IPS-15b (cell line): ENCODE measurements around the gene BST1.

Experiments
- H3K27me3 ChIP-seq: one replicate; pipeline ENCODE4 v1.6.1; 2013; ENCODE audit warnings: low read length; ENCODE audit not compliant: control insufficient read depth, insufficient read depth
- H3K36me3 ChIP-seq: one replicate; pipeline ENCODE4 v1.6.1; 2013; ENCODE audit warnings: low read length; ENCODE audit not compliant: control insufficient read depth, insufficient read depth
- H3K4me1 ChIP-seq: one replicate; pipeline ENCODE4 v1.6.1; 2013; ENCODE audit warnings: mild to moderate bottlenecking, low read length; ENCODE audit not compliant: control insufficient read depth, insufficient read depth
- H3K4me3 ChIP-seq: one replicate; pipeline ENCODE4 v1.5.1; 2013; ENCODE audit warnings: low read depth, low read length
- H3K9ac ChIP-seq: one replicate; pipeline ENCODE4 v1.6.1; 2013; ENCODE audit warnings: low read depth, mild to moderate bottlenecking, low read length
- H3K9me3 ChIP-seq: one replicate; pipeline ENCODE4 v1.6.1; 2013; ENCODE audit warnings: mild to moderate bottlenecking, low read length; ENCODE audit not compliant: control insufficient read depth, insufficient read depth

The BST1 gene

GRCh38 chr4:15665753-15666365, 37.0 kb upstream of the BST1 start:
- Histone ChIP-seq H3K36me3 (no peaks in the 10 kb centered on the region), H3K4me3 (no peak overlapping the region), H3K9ac (no peak overlapping the region), H3K4me1 (no peaks in the 10 kb centered on the region), H3K27me3 (no peaks in the 10 kb centered on the region), H3K9me3 (no peaks in the 10 kb centered on the region)

GRCh38 chr4:15667006-15667405, 35.9 kb upstream of the BST1 start:
- H3K4me3 ChIP-seq: no peak overlapping the region
- no peaks in the 10 kb centered on the region for H3K36me3 ChIP-seq
- H3K9ac ChIP-seq: no peak overlapping the region
- H3K9me3 ChIP-seq: no peaks in the 10 kb centered on the region
- no peaks in the 10 kb centered on the region for H3K27me3 ChIP-seq
- no peaks in the 10 kb centered on the region for H3K4me1 ChIP-seq

- Histone ChIP-seq H3K9ac (no peak overlapping the region), H3K9me3 (no peaks in the 10 kb centered on the region), H3K36me3 (no peaks in the 10 kb centered on the region), H3K4me3 (no peak overlapping the region), H3K27me3 (no peaks in the 10 kb centered on the region), H3K4me1 (no peaks in the 10 kb centered on the region)
Measured at GRCh38 chr4:15668566-15669435, 34.1 kb upstream of the BST1 start.

GRCh38 chr4:15670576-15670975, 32.3 kb upstream of the BST1 start:
- no peaks in the 10 kb centered on the region for H3K36me3 ChIP-seq

GRCh38 chr4:15672101-15672500, 30.8 kb upstream of the BST1 start:
- Histone ChIP-seq H3K36me3 (no peaks in the 10 kb centered on the region), H3K4me1 (no peaks in the 10 kb centered on the region), H3K4me3 (no peak overlapping the region), H3K9me3 (no peaks in the 10 kb centered on the region), H3K9ac (no peak overlapping the region), H3K27me3 (no peaks in the 10 kb centered on the region)

More at GRCh38 chr4:15670576-15670975, 32.3 kb upstream of the BST1 start:
- no peaks in the 10 kb centered on the region for H3K27me3 ChIP-seq
- H3K4me3 ChIP-seq: no peak overlapping the region
- H3K9me3 ChIP-seq: no peaks in the 10 kb centered on the region
- no peak overlapping the region for H3K9ac ChIP-seq
- no peaks in the 10 kb centered on the region for H3K4me1 ChIP-seq

GRCh38 chr4:15673337-15673736, 29.5 kb upstream of the BST1 start:
- Histone ChIP-seq H3K4me3 (no peak overlapping the region), H3K9ac (no peak overlapping the region), H3K9me3 (no peaks in the 10 kb centered on the region), H3K36me3 (no peaks in the 10 kb centered on the region), H3K27me3 (no peaks in the 10 kb centered on the region), H3K4me1 (no peaks in the 10 kb centered on the region)

- Histone ChIP-seq H3K9me3 (no peaks in the 10 kb centered on the region), H3K9ac (no peak overlapping the region), H3K4me1 (no peaks in the 10 kb centered on the region), H3K36me3 (no peaks in the 10 kb centered on the region), H3K27me3 (no peaks in the 10 kb centered on the region), H3K4me3 (no peak overlapping the region)
Measured at GRCh38 chr4:15674046-15674445, 28.8 kb upstream of the BST1 start.

- no peaks in the 10 kb centered on the region for H3K36me3 ChIP-seq
- H3K4me3 ChIP-seq: no peak overlapping the region
- no peaks in the 10 kb centered on the region for H3K9me3 ChIP-seq
- no peak overlapping the region for H3K9ac ChIP-seq
- no peaks in the 10 kb centered on the region for H3K4me1 ChIP-seq
- no peaks in the 10 kb centered on the region for H3K27me3 ChIP-seq
Measured at GRCh38 chr4:15674926-15675325, 27.9 kb upstream of the BST1 start.

- Histone ChIP-seq H3K4me1 (no peaks in the 10 kb centered on the region), H3K4me3 (no peak overlapping the region), H3K36me3 (no peaks in the 10 kb centered on the region), H3K9me3 (no peaks in the 10 kb centered on the region), H3K27me3 (no peaks in the 10 kb centered on the region), H3K9ac (no peak overlapping the region)
Measured at GRCh38 chr4:15675356-15675755, 27.5 kb upstream of the BST1 start.

- Histone ChIP-seq H3K9me3 (no peaks in the 10 kb centered on the region), H3K4me1 (no peaks in the 10 kb centered on the region), H3K9ac (no peak overlapping the region), H3K27me3 (no peaks in the 10 kb centered on the region), H3K36me3 (no peaks in the 10 kb centered on the region), H3K4me3 (no peak overlapping the region)
Measured at GRCh38 chr4:15676039-15676438, 26.8 kb upstream of the BST1 start.

GRCh38 chr4:15676899-15677298, 26.0 kb upstream of the BST1 start:
- Histone ChIP-seq H3K4me3 (no peak overlapping the region), H3K9me3 (no peaks in the 10 kb centered on the region), H3K36me3 (no peaks in the 10 kb centered on the region), H3K27me3 (no peaks in the 10 kb centered on the region), H3K4me1 (no peaks in the 10 kb centered on the region), H3K9ac (no peak overlapping the region)

GRCh38 chr4:15677507-15677988, 25.3 kb upstream of the BST1 start:
- Histone ChIP-seq H3K9ac (no peak overlapping the region), H3K36me3 (no peaks in the 10 kb centered on the region), H3K9me3 (no peaks in the 10 kb centered on the region), H3K4me1 (no peaks in the 10 kb centered on the region), H3K27me3 (no peaks in the 10 kb centered on the region), H3K4me3 (no peak overlapping the region)
